ENCODE data around the gene KRTAP16-1. TPM values are rescaled to one million over a fixed set of nuclear protein-coding genes. Genes with fewer than 3 reads are reported as not detected.

The KRTAP16-1 gene
- total RNA-seq, 2 donors from 2014 or later = not detected

- no peaks in the 10 kb centered on the region for H3K36me3 Mint-ChIP-seq (ENCODE audit: low read depth)
- H3K9ac ChIP-seq (ENCODE audit: extremely low read depth, low read length, poor library complexity, severe bottlenecking) = no peak overlapping the region
- H3K27me3 Mint-ChIP-seq (ENCODE audit: insufficient read depth) = no peaks in the 10 kb centered on the region
These were observed 15.1 kb downstream of the KRTAP16-1 start for GRCh38 chr17:41294016-41294415.

DNA sequence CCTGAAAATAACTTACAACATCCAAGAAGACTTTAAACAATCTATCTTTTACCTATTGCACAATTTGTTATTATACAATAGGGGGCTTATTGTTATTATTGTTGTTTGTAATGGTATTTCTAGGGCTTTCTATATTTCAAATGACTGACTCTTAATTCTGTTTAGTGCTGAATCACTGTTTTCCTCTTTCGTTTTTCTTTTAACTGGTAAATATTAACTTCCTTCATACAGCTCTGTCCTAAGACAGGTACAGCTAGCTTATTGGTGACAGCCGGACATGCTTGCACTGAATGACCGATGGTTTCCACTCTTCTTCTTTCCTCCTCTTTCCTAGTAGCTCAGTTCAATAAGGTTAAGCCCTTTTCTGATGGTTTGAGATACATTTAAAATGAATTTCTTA, 22.1 kb downstream of the KRTAP16-1 start:
- H3K9me3 ChIP-seq (ENCODE audit: control insufficient read depth, low read length) = no peaks in the 10 kb centered on the region
- H3K9me3 Mint-ChIP-seq = no peaks in the 10 kb centered on the region
- DNase-seq = no peak
- peaks cover 5% of the 10 kb centered on the region for H3K4me1 Mint-ChIP-seq
- H3K36me3 ChIP-seq (ENCODE audit: control insufficient read depth, insufficient read depth, low read length) = no peaks in the 10 kb centered on the region
- no peaks in the 10 kb centered on the region for H3K36me3 Mint-ChIP-seq (ENCODE audit: low read depth)
- no peaks in the 10 kb centered on the region for H3K4me1 ChIP-seq (ENCODE audit: control insufficient read depth, insufficient read depth, low read length)
- 83 to 90% methylated on average over 1 to 3 of the region's 3 CpGs for WGBS, 2 experiments (ENCODE audit: insufficient coverage in 1 of 2, insufficient read length in 1 of 2)
- no peaks in the 10 kb centered on the region for H3K27me3 ChIP-seq (ENCODE audit: control insufficient read depth, insufficient read depth, low read length, poor library complexity, severe bottlenecking)
- H3K4me3 Mint-ChIP-seq = no peak overlapping the region
- no peak overlapping the region for H3K4me3 ChIP-seq (ENCODE audit: low read length)
- no peak overlapping the region for H3K27ac Mint-ChIP-seq
- no peak for TF ChIP-seq CTCF (conservative IDR thresholded peaks at IDR 0.05)
- H3K9ac ChIP-seq (ENCODE audit: extremely low read depth, low read length, poor library complexity, severe bottlenecking) = no peak overlapping the region
- H3K27me3 Mint-ChIP-seq (ENCODE audit: insufficient read depth) = no peaks in the 10 kb centered on the region
- H3K27ac ChIP-seq (ENCODE audit: low read depth, low read length) = no peak overlapping the region

More at GRCh38 chr17:41294016-41294415, 15.1 kb downstream of the KRTAP16-1 start:
- H3K4me3 Mint-ChIP-seq = no peak overlapping the region
- Histone ChIP-seq H3K4me3 (ENCODE audit: low read length) (no peak overlapping the region), H3K4me1 (ENCODE audit: control insufficient read depth, insufficient read depth, low read length) (no peaks in the 10 kb centered on the region), H3K27me3 (ENCODE audit: control insufficient read depth, insufficient read depth, low read length, poor library complexity, severe bottlenecking) (no peaks in the 10 kb centered on the region), H3K36me3 (ENCODE audit: control insufficient read depth, insufficient read depth, low read length) (no peaks in the 10 kb centered on the region), H3K9me3 (ENCODE audit: control insufficient read depth, low read length) (no peaks in the 10 kb centered on the region), H3K27ac (ENCODE audit: low read depth, low read length) (no peak overlapping the region)
- 96 to 100% methylated on average over 1 of the region's 1 CpG for WGBS, 2 experiments (ENCODE audit: insufficient coverage in 1 of 2, insufficient read length in 1 of 2)
- DNase-seq = no peak
- no peak overlapping the region for H3K27ac Mint-ChIP-seq
- H3K9me3 Mint-ChIP-seq = no peaks in the 10 kb centered on the region
- no peak for TF ChIP-seq CTCF (conservative IDR thresholded peaks at IDR 0.05)
- no peaks in the 10 kb centered on the region for H3K4me1 Mint-ChIP-seq

- H3K4me1 ChIP-seq (ENCODE audit: control insufficient read depth, insufficient read depth, low read length) = no peaks in the 10 kb centered on the region
- no peak overlapping the region for H3K4me3 Mint-ChIP-seq
- H3K27me3 ChIP-seq (ENCODE audit: control insufficient read depth, insufficient read depth, low read length, poor library complexity, severe bottlenecking) = no peaks in the 10 kb centered on the region
- H3K36me3 Mint-ChIP-seq (ENCODE audit: low read depth) = no peaks in the 10 kb centered on the region
- H3K9me3 ChIP-seq (ENCODE audit: control insufficient read depth, low read length) = no peaks in the 10 kb centered on the region
- no peak overlapping the region for H3K27ac ChIP-seq (ENCODE audit: low read depth, low read length)
- no peak for DNase-seq
- TF ChIP-seq CTCF (conservative IDR thresholded peaks at IDR 0.05) = no peak
- 86 to 96% methylated on average over 1 to 2 of the region's 2 CpGs for whole genome bisulfite sequencing, 2 experiments (ENCODE audit: insufficient coverage in 1 of 2, insufficient read length in 1 of 2)
- no peak overlapping the region for H3K4me3 ChIP-seq (ENCODE audit: low read length)
- H3K27me3 Mint-ChIP-seq (ENCODE audit: insufficient read depth) = no peaks in the 10 kb centered on the region
- no peak overlapping the region for H3K9ac ChIP-seq (ENCODE audit: extremely low read depth, low read length, poor library complexity, severe bottlenecking)
- H3K27ac Mint-ChIP-seq = no peak overlapping the region
- no peaks in the 10 kb centered on the region for H3K36me3 ChIP-seq (ENCODE audit: control insufficient read depth, insufficient read depth, low read length)
- H3K9me3 Mint-ChIP-seq = no peaks in the 10 kb centered on the region
- H3K4me1 Mint-ChIP-seq = peaks cover 5% of the 10 kb centered on the region
These were observed 24.6 kb downstream of the KRTAP16-1 start for GRCh38 chr17:41284546-41284945.

Measured in endodermal cell (in vitro differentiated cells).